CD14-positive monocyte (primary cell): ENCODE data around the gene ITIH1. TPM values are rescaled to one million over a fixed set of nuclear protein-coding genes. Genes with fewer than 3 reads are reported as not detected.
A peak's percentile ranks its signal among the peaks of the same experiment; 100 is the strongest.

ENCODE experiments used
- DNase-seq, 3 donors: peaks; one replicate each; pipeline ENCODE4 v3.0.0-alpha.2; 2011 to 2022
- H2AFZ ChIP-seq: 2 replicates; pipeline ENCODE4 v1.6.0; 2012; ENCODE audit warnings: mild to moderate bottlenecking, low read depth, low read length, inconsistent platforms; ENCODE audit not compliant: insufficient read depth, poor library complexity, severe bottlenecking
- H3K27ac ChIP-seq, 2 donors: 1 replicate in 1 of 2; 2 replicates in 1 of 2; pipeline ENCODE4 v1.5.1; 2012 to 2013; ENCODE audit warnings: low read length in 2 of 2, control low read depth in 1 of 2, inconsistent platforms in 1 of 2, low read depth in 1 of 2, mild to moderate bottlenecking in 1 of 2
- H3K27me3 ChIP-seq, 2 donors: one replicate each; pipeline versions ENCODE4 v1.6.0 to v1.6.1; 2011 to 2013; ENCODE audit warnings: low read length in 2 of 2; ENCODE audit not compliant: control insufficient read depth in 2 of 2, insufficient read depth in 2 of 2
- H3K36me3 ChIP-seq, 2 donors: replicated peaks in 1 of 2; 1 replicate in 1 of 2; 2 replicates in 1 of 2; pipeline versions ENCODE4 v1.5.1 to v1.6.1; 2012 to 2013; ENCODE audit warnings: low read length in 2 of 2, control low read depth in 1 of 2, inconsistent platforms in 1 of 2, mild to moderate bottlenecking in 1 of 2; ENCODE audit not compliant: insufficient read depth in 2 of 2, control insufficient read depth in 1 of 2
- H3K4me1 ChIP-seq, 2 donors: 1 replicate in 1 of 2; 2 replicates in 1 of 2; pipeline versions ENCODE4 v1.5.1 to v1.6.1; 2012 to 2013; ENCODE audit warnings: low read length in 2 of 2, control low read depth in 1 of 2, inconsistent platforms in 1 of 2, mild to moderate bottlenecking in 1 of 2, moderate library complexity in 1 of 2; ENCODE audit not compliant: insufficient read depth in 2 of 2, control insufficient read depth in 1 of 2
- H3K4me2 ChIP-seq: replicated peaks from 2 replicates; pipeline ENCODE3; 2012; ENCODE audit warnings: low read length, moderate library complexity, mild to moderate bottlenecking; ENCODE audit not compliant: poor library complexity, severe bottlenecking; ENCODE audit errors: extremely low read depth
- H3K4me3 ChIP-seq, 3 experiments: fragments of 200-600 bp in 1 of 3; sonication (generic) in 1 of 3; replicated peaks in 1 of 3; 1 replicate in 2 of 3; 2 replicates in 1 of 3; pipeline ENCODE4 v1.5.1; 2011 to 2013; ENCODE audit warnings: low read length in 3 of 3, mild to moderate bottlenecking in 3 of 3, control low read depth in 2 of 3, low read depth in 2 of 3, inconsistent platforms in 1 of 3, moderate library complexity in 1 of 3
- H3K79me2 ChIP-seq: 2 replicates; pipeline ENCODE4 v1.6.0; 2012; ENCODE audit warnings: mild to moderate bottlenecking, control low read depth, inconsistent platforms, low read length, moderate library complexity; ENCODE audit not compliant: insufficient read depth
- H3K9ac ChIP-seq: 2 replicates; pipeline ENCODE4 v1.6.0; 2017; ENCODE audit warnings: low read length, mild to moderate bottlenecking; ENCODE audit not compliant: insufficient read depth, poor library complexity, severe bottlenecking
- H3K9me3 ChIP-seq, 2 donors: replicated peaks in 1 of 2; 1 replicate in 1 of 2; 2 replicates in 1 of 2; pipeline versions ENCODE4 v1.5.1 to v1.6.1; 2012 to 2013; ENCODE audit warnings: low read length in 2 of 2, control low read depth in 1 of 2; ENCODE audit not compliant: control insufficient read depth in 1 of 2, insufficient read depth in 1 of 2
- H4K20me1 ChIP-seq: 2 replicates; pipeline ENCODE4 v1.6.0; 2012; ENCODE audit warnings: mild to moderate bottlenecking, low read length, control low read depth, moderate library complexity; ENCODE audit not compliant: insufficient read depth
- H3K27ac Mint-ChIP-seq, 7 donors: one replicate each; pipeline ENCODE4 v1.8.0; 2020; ENCODE audit warnings: mild to moderate bottlenecking in 7 of 7, mixed read lengths in 7 of 7, moderate library complexity in 6 of 7, inconsistent platforms in 2 of 7
- H3K27me3 Mint-ChIP-seq, 3 donors: one replicate each; pipeline ENCODE4 v1.8.0; 2021 to 2022; ENCODE audit warnings: low read depth in 3 of 3, mild to moderate bottlenecking in 3 of 3, mixed read lengths in 3 of 3, moderate library complexity in 3 of 3, inconsistent platforms in 1 of 3
- H3K36me3 Mint-ChIP-seq, 2 donors: one replicate each; pipeline ENCODE4 v1.8.0; 2020; ENCODE audit warnings: mixed read lengths in 2 of 2, inconsistent platforms in 1 of 2, mild to moderate bottlenecking in 1 of 2
- H3K4me1 Mint-ChIP-seq: one replicate; pipeline ENCODE4 v1.8.0; 2020; ENCODE audit warnings: mild to moderate bottlenecking, mixed read lengths
- H3K4me3 Mint-ChIP-seq, 2 donors: one replicate each; pipeline ENCODE4 v1.8.0; 2020; ENCODE audit warnings: mild to moderate bottlenecking in 2 of 2, mixed read lengths in 2 of 2, moderate library complexity in 1 of 2
- H3K9me3 Mint-ChIP-seq, 7 donors: one replicate each; pipeline ENCODE4 v1.8.0; 2020 to 2022; ENCODE audit warnings: mixed read lengths in 7 of 7, mild to moderate bottlenecking in 6 of 7, moderate library complexity in 6 of 7, inconsistent platforms in 2 of 7
- WGBS: methylation state at CpG from one replicate; pipeline ENCODE4 v1.1.5; 2013; ENCODE audit warnings: missing lambda C conversion rate; ENCODE audit not compliant: insufficient coverage; 5-methylcytosine and 5-hydroxymethylcytosine counted together
- intact Hi-C, 2 donors: fragments of 100-400 bp; cut with micrococcal nuclease; formaldehyde crosslinking; loops; one replicate each; pipeline versions ENCODE4 v1.15.0 to v1.15.1; 2023
- polyA plus RNA-seq, 3 donors: library from polyadenylated mRNA; depleted of rRNA in 1 of 3; unstranded in 2 of 3; stranded (reverse) in 1 of 3; fragments of 300-500 nt in 2 of 3; fragments of >200 nt in 1 of 3; fragmentation: Illumina TruSeq in 2 of 3; gene quantifications; 1 replicate in 2 of 3; 2 replicates in 1 of 3; pipeline ENCODE4 v1.2.3, GENCODE V29; 2012 to 2021
- TF ChIP-seq, protein P1 (sequence below): fragments of 200-600 bp; IDR thresholded peaks from one replicate; pipeline ENCODE4 v1.8.0; 2022; ENCODE audit warnings: antibody characterized with exemption, mild to moderate bottlenecking

ITIH1 gene
- polyA plus RNA-seq, 3 donors: 0.75 to 4.4 (median 1.3) TPM

DNA sequence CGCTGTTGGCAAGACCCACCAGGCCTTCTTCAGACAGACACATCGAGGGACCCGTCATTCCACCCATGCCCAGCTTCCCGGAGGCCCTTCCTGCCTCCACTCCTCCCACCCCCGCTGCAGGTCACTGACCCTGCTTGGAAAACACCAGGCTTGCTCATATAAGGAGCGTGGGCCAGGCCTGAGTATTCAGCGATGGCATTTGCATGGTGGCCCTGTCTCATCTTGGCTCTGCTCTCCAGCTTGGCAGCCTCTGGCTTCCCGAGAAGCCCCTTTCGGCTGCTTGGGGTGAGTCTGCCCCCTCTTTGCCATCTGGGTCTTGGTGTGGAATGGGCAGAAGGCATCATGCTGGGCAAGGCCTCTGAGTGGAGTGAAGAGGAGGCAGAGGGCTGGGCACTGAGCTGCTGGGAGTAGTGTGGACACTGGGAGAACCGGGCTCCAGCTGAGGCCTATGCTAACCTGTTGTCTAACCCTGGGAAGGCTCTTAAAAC is 17.3 kb downstream of the ITIH1 start, which contains the start of gene ITIH3:
TSS of gene ITIH3 (plus strand) at position 185 of the 488 bp plus-strand sequence. CDS start at position 193, 8 bp downstream.
- H3K27ac ChIP-seq: no peak within 1 kb of the TSS
- no peak within 1 kb of the TSS for H3K4me3 Mint-ChIP-seq
- whole genome bisulfite sequencing: 89% methylated on average over 8 of the region's 10 CpGs
- intact Hi-C loops: no loop called here
- H3K4me2 ChIP-seq: no peak within 1 kb of the TSS
- H3K36me3 ChIP-seq: no peaks in the 10 kb centered on the region
- no peak within 1 kb of the TSS for H3K9ac ChIP-seq
- no peaks in the 10 kb centered on the region for H3K36me3 Mint-ChIP-seq
- no peaks in the 10 kb centered on the region for H3K27me3 ChIP-seq
- H3K4me1 Mint-ChIP-seq: peaks cover 11% of the 10 kb centered on the region
- H3K9me3 ChIP-seq: no peaks in the 10 kb centered on the region
- H2AFZ ChIP-seq: peak within 1 kb of the TSS; percentile 37
- H3K9me3 Mint-ChIP-seq: no peaks in the 10 kb centered on the region
- peak within 1 kb of the TSS in 1 of 7 donors; percentile 73 for H3K27ac Mint-ChIP-seq
- H3K4me3 ChIP-seq: no peak within 1 kb of the TSS
- H3K27me3 Mint-ChIP-seq: peaks cover 2 to 4% (median 4%) of the 10 kb centered on the region in 3 donors
- no peak for DNase-seq
- no peaks in the 10 kb centered on the region for H3K79me2 ChIP-seq
- TF ChIP-seq, protein P1, sequence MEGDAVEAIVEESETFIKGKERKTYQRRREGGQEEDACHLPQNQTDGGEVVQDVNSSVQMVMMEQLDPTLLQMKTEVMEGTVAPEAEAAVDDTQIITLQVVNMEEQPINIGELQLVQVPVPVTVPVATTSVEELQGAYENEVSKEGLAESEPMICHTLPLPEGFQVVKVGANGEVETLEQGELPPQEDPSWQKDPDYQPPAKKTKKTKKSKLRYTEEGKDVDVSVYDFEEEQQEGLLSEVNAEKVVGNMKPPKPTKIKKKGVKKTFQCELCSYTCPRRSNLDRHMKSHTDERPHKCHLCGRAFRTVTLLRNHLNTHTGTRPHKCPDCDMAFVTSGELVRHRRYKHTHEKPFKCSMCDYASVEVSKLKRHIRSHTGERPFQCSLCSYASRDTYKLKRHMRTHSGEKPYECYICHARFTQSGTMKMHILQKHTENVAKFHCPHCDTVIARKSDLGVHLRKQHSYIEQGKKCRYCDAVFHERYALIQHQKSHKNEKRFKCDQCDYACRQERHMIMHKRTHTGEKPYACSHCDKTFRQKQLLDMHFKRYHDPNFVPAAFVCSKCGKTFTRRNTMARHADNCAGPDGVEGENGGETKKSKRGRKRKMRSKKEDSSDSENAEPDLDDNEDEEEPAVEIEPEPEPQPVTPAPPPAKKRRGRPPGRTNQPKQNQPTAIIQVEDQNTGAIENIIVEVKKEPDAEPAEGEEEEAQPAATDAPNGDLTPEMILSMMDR: no peak
- peaks cover 10 to 13% of the 10 kb centered on the region in 2 donors for H3K4me1 ChIP-seq
- no peaks in the 10 kb centered on the region for H4K20me1 ChIP-seq

DNA sequence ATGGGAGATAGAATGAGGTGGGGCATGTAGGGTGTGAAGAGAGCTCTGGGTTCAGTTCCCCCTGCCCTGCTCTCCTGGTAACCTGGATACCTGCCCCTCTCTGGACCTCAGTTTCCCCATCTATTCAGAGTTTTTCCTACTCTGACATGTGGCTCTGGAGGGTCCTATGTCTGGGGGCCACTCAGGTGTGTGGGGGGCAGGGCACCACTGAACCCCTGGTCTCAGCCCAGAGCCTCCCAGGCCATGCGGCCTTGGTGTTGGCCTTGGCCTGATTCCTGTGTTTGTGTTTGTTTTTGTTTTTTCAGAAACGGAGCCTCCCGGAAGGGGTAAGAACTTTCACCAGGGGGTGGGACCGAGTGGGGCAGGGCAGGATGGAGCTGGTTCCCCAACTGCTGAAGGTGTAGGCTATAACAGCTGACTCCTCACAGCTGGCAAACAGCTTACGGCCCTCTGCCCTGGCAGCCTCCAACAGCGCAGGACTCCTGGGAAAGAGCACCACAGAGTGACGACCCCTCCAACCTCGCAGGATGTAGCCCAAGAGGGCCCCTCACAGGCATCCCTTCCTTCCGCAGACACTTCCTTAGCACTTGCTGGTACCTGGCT is 18.0 kb downstream of the ITIH1 start:
- no peak overlapping the region for H3K4me3 ChIP-seq
- H3K9ac ChIP-seq: no peak overlapping the region
- Mint-ChIP-seq H3K9me3 (no peaks in the 10 kb centered on the region), H3K4me1 (peaks cover 11% of the 10 kb centered on the region), H3K27me3 (peaks cover 2 to 4% (median 4%) of the 10 kb centered on the region in 3 donors), H3K27ac (no peak overlapping the region), H3K4me3 (no peak overlapping the region), H3K36me3 (no peaks in the 10 kb centered on the region)
- intact Hi-C loops: no loop called here
- H4K20me1 ChIP-seq: no peaks in the 10 kb centered on the region
- no peaks in the 10 kb centered on the region for H3K79me2 ChIP-seq
- WGBS: 64% methylated on average over 8 of the region's 9 CpGs
- H3K27me3 ChIP-seq: no peaks in the 10 kb centered on the region
- no peaks in the 10 kb centered on the region for H3K9me3 ChIP-seq
- H3K27ac ChIP-seq: no peak overlapping the region
- TF ChIP-seq, protein P1: no peak
- DNase-seq: no peak
- peaks cover 10 to 13% of the 10 kb centered on the region in 2 donors for H3K4me1 ChIP-seq
- H3K4me2 ChIP-seq: no peak overlapping the region
- no peaks in the 10 kb centered on the region for H3K36me3 ChIP-seq
- no peak overlapping the region for H2AFZ ChIP-seq
